A673 (cell line): ENCODE data around the gene BORA.

Experiments used
- CTCF ChIP-seq: fragments of 300-800, 200-600 bp; sonication (generic); conservative IDR thresholded peaks from 2 replicates; pipeline ENCODE4 v1.5.1; 2017; ENCODE audit warnings: low read depth, mild to moderate bottlenecking, antibody characterized with exemption, low read length, moderate library complexity, mixed read lengths
- EZH2 ChIP-seq: fragments of 200-600 bp; sonication (generic); IDR thresholded peaks from 2 replicates; pipeline ENCODE4 v1.6.1; 2017; ENCODE audit warnings: borderline replicate concordance, low read depth, mild to moderate bottlenecking, mixed read lengths, antibody characterized with exemption, low read length; ENCODE audit not compliant: poor library complexity, severe bottlenecking

GRCh38 chr13:72694314-72694713, 33.4 kb upstream of the BORA start:
- TF ChIP-seq CTCF (no peak), EZH2 (no peak)
